Endothelial cell of umbilical vein (primary cell): ENCODE measurements around the gene BLOC1S4. TPM values are rescaled to one million over a fixed set of nuclear protein-coding genes. Genes with fewer than 3 reads are reported as not detected.

Experiments used
- BruUV-seq: library from RNA; stranded (reverse); fragments of 400-500 nt; replicated peaks from 2 replicates; lab custom pipeline; 2021; lab: Mats Ljungman, UMichigan
- CTCF ChIA-PET: fragments of 300-600, 350-600 bp; sonication (Branson Sonifier 250); formaldehyde crosslinking; loops from one replicate; lab custom pipeline; 2021; ENCODE audit warnings: antibody characterized with exemption, inconsistent platforms; lab: Charles Lee
- POLR2A ChIA-PET: fragments of 300-600, 350-600 bp; sonication (Branson Sonifier 250); formaldehyde crosslinking; loops from one replicate; lab custom pipeline; 2021; ENCODE audit warnings: antibody characterized with exemption, inconsistent platforms; lab: Charles Lee
- DNase-seq: peaks from one replicate; pipeline ENCODE4 v3.0.0-alpha.2; 2011; ENCODE audit warnings: low read depth, low spot score
- FAIRE-seq: peaks from 2 replicates; lab custom pipeline; 2011; peaks lifted over from hg19 to GRCh38; lab: Jason Lieb, UNC
- H2AFZ ChIP-seq: 2 replicates; pipeline ENCODE4 v1.6.0; 2012; ENCODE audit warnings: low read depth, low read length, control low read depth, inconsistent platforms
- H3K27ac ChIP-seq: 2 replicates; pipeline ENCODE4 v1.5.1; 2011; ENCODE audit warnings: low read depth, mild to moderate bottlenecking, control low read depth, low read length, moderate library complexity; ENCODE audit not compliant: insufficient read depth
- H3K27me3 ChIP-seq, 2 experiments: 2 replicates each; pipeline versions ENCODE4 v1.6.0 to v1.6.1; 2011; ENCODE audit warnings: low read length in 2 of 2, mixed read lengths in 1 of 2; ENCODE audit not compliant: control insufficient read depth in 2 of 2, insufficient read depth in 2 of 2
- H3K36me3 ChIP-seq, 2 experiments: 2 replicates in 1 of 2; 3 replicates in 1 of 2; pipeline ENCODE4 v1.5.1; 2011; ENCODE audit warnings: low read length in 2 of 2, mild to moderate bottlenecking in 1 of 2, moderate library complexity in 1 of 2; ENCODE audit not compliant: control insufficient read depth in 2 of 2, insufficient read depth in 2 of 2; ENCODE audit errors: extremely low read depth in 1 of 2
- H3K4me1 ChIP-seq: 3 replicates; pipeline ENCODE4 v1.5.1; 2011; ENCODE audit warnings: mild to moderate bottlenecking, low read length; ENCODE audit not compliant: control insufficient read depth, insufficient read depth; ENCODE audit errors: extremely low read depth
- H3K4me2 ChIP-seq: 2 replicates; pipeline ENCODE4 v1.6.1; 2011; ENCODE audit warnings: low read length, control low read depth, mixed read lengths; ENCODE audit not compliant: insufficient read depth
- H3K4me3 ChIP-seq, 3 experiments: fragments of 200-600 bp in 1 of 3; sonication (generic), shearing (Covaris generic) in 1 of 3; replicated peaks in 1 of 3; 2 replicates each; pipeline ENCODE4 v1.5.1; 2011 to 2016; ENCODE audit warnings: control low read depth in 3 of 3, low read length in 3 of 3, mild to moderate bottlenecking in 2 of 3, inconsistent platforms in 1 of 3, low read depth in 1 of 3, moderate library complexity in 1 of 3; ENCODE audit not compliant: insufficient read depth in 1 of 3
- H3K79me2 ChIP-seq: 2 replicates; pipeline ENCODE4 v1.6.0; 2012; ENCODE audit warnings: low read length, inconsistent platforms; ENCODE audit not compliant: control insufficient read depth, insufficient read depth
- H3K9ac ChIP-seq: replicated peaks from 2 replicates; pipeline ENCODE3; 2011; ENCODE audit warnings: low read length, control low read depth; ENCODE audit not compliant: insufficient read depth; ENCODE audit errors: extremely low read depth
- H3K9me1 ChIP-seq: replicated peaks from 3 replicates; pipeline ENCODE4 v1.6.0; 2011; ENCODE audit warnings: mild to moderate bottlenecking, low read length; ENCODE audit not compliant: control insufficient read depth, insufficient read depth; ENCODE audit errors: extremely low read depth
- H3K9me3 ChIP-seq: replicated peaks from 2 replicates; pipeline ENCODE4 v1.5.1; 2012; ENCODE audit warnings: low read length, inconsistent platforms; ENCODE audit not compliant: control insufficient read depth, insufficient read depth
- H4K20me1 ChIP-seq: replicated peaks from 2 replicates; pipeline ENCODE3; 2011; ENCODE audit warnings: mild to moderate bottlenecking, low read length; ENCODE audit not compliant: control insufficient read depth, insufficient read depth; ENCODE audit errors: extremely low read depth
- EZH2 ChIP-seq: IDR thresholded peaks from 2 replicates; pipeline ENCODE4 v1.6.1; 2012; ENCODE audit warnings: borderline replicate concordance, low read depth, mild to moderate bottlenecking, moderate library complexity, low read length, inconsistent platforms; ENCODE audit not compliant: severe bottlenecking
- FOS ChIP-seq: IDR thresholded peaks from 2 replicates; pipeline ENCODE4 v1.6.1; 2011; ENCODE audit warnings: mild to moderate bottlenecking, low read length, moderate library complexity, borderline replicate concordance; ENCODE audit not compliant: insufficient read depth
- GATA2 ChIP-seq: IDR thresholded peaks from 2 replicates; pipeline ENCODE4 v1.7.0; 2011; ENCODE audit warnings: low read depth, mild to moderate bottlenecking, moderate library complexity, mixed read lengths, low read length; ENCODE audit not compliant: insufficient read length, insufficient read depth
- JUN ChIP-seq: IDR thresholded peaks from 2 replicates; pipeline ENCODE4 v1.6.1; 2011; ENCODE audit warnings: borderline replicate concordance, low read depth; ENCODE audit not compliant: insufficient read length, insufficient read depth
- MAX ChIP-seq: IDR thresholded peaks from 2 replicates; pipeline ENCODE4 v1.6.1; 2011; ENCODE audit not compliant: insufficient read depth, insufficient read length
- MYC ChIP-seq: IDR thresholded peaks from one replicate; pipeline ENCODE4 v1.6.1; 2011; ENCODE audit warnings: mild to moderate bottlenecking, low read depth, low read length
- POLR2A ChIP-seq: IDR thresholded peaks from 2 replicates; pipeline ENCODE4 v1.6.1; 2012; ENCODE audit warnings: low read depth, mild to moderate bottlenecking, control low read depth, low read length
- POLR2AphosphoS5 ChIP-seq: IDR thresholded peaks from 2 replicates; pipeline ENCODE4 v1.6.1; 2012; ENCODE audit warnings: low read depth, mild to moderate bottlenecking, control low read depth, low read length, moderate library complexity; ENCODE audit not compliant: insufficient read depth
- dilution Hi-C: fragments of 300-500 bp; cut with MboI; formaldehyde crosslinking; loops from one replicate; pipeline ENCODE4 v1.15.0; 2019; ENCODE audit warnings: low sequenced_read_pairs; ENCODE audit not compliant: extremely low pct_ligation_motif_present
- intact Hi-C: fragments of 100-400 bp; cut with micrococcal nuclease; formaldehyde crosslinking; loops from one replicate; pipeline ENCODE4 v1.10.0; 2022
- polyA plus RNA-seq, 4 experiments: library from polyadenylated mRNA; depleted of rRNA in 3 of 4; stranded (reverse) in 3 of 4; unstranded in 1 of 4; fragments of >200 nt; gene quantifications; 2 replicates each; pipeline versions ENCODE4 v1.2.1 to v1.2.3, GENCODE V29; 2011 to 2012; ENCODE audit warnings: missing spikeins in 1 of 4
- total RNA-seq: library from RNA; stranded (reverse); gene quantifications from 2 replicates; pipeline ENCODE4 v1.2.3, GENCODE V29; 2021
- TF ChIP-seq, protein P1 (sequence below), 2 donors: IDR thresholded peaks; 1 replicate in 1 of 2; 2 replicates in 1 of 2; pipeline ENCODE4 v1.5.1; 2011; ENCODE audit warnings: low read length in 2 of 2, mild to moderate bottlenecking in 2 of 2, moderate library complexity in 2 of 2, control low read depth in 1 of 2, inconsistent platforms in 1 of 2, low read depth in 1 of 2; ENCODE audit not compliant: insufficient read depth in 1 of 2; ENCODE audit errors: extremely low read depth in 1 of 2

The BLOC1S4 gene
- total and polyA plus RNA-seq, 2 donors (not counting 3 experiments of a cell fraction or from before 2014, with no cell fraction given) = 12.7 to 16.9 TPM

DNA sequence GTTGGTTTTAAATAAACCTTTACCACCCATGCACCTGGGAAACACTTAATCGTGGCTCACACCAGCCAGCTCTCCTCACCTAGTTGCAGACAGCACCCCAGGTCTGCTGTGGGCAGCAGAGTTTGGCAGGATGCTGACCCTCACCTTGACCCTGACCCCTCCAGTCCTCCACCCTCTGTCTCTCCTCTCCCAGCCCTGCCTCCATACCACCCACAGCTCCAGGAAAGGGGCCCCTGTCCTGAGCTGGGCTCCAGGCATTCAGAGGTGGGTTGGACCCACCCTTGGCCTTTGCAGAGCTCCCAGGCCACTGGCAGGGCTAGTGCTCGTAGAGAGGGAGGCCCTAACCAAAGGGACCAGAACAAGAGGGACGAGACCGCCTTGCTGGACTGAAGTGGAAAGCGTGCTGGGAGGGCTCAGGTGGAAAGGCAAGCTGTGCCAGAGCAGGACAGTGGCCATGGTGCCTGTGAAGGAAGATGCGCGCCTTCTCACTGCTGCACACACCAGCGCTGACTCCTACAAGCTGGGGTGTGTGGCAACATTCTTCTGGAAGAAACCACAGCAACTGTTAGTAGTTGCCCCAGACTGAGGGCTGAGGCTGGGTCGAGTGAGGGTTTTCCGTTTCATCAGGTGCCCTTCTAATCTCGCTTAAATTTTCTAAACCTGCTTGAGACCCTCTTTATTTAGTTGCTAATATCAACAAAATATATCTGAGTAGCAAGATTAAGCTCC, 32.9 kb upstream of the BLOC1S4 start:
- Histone ChIP-seq H3K9me1 (no peaks in the 10 kb centered on the region), H3K27me3 (no peaks in the 10 kb centered on the region), H3K36me3 (no peaks in the 10 kb centered on the region), H3K9me3 (no peaks in the 10 kb centered on the region), H3K4me3 (no peak overlapping the region), H3K27ac (no peak overlapping the region), H3K9ac (no peak overlapping the region), H3K79me2 (no peaks in the 10 kb centered on the region), H2AFZ (no peak overlapping the region), H3K4me1 (no peaks in the 10 kb centered on the region), H3K4me2 (no peak overlapping the region), H4K20me1 (no peaks in the 10 kb centered on the region)
- CTCF ChIA-PET = interaction anchor here (1.2 kb wide), 1 partner anchor 8 kb away, joined by 6 read pairs; no protein-coding TSS in a partner anchor
- no peak for FAIRE-seq
- intact Hi-C loops (no loop called here), dilution Hi-C loops (no loop called here)
- POLR2A ChIA-PET = interaction anchor here (0.6 kb wide), 1 partner anchor 15 kb away, joined by 3 read pairs; no protein-coding TSS in a partner anchor
- BruUV-seq = no TSS peak
- TF ChIP-seq MYC (no peak), POLR2AphosphoS5 (no peak), JUN (no peak), EZH2 (no peak), MAX (no peak), GATA2 (no peak), FOS (no peak), POLR2A (no peak)
- TF ChIP-seq, protein P1, sequence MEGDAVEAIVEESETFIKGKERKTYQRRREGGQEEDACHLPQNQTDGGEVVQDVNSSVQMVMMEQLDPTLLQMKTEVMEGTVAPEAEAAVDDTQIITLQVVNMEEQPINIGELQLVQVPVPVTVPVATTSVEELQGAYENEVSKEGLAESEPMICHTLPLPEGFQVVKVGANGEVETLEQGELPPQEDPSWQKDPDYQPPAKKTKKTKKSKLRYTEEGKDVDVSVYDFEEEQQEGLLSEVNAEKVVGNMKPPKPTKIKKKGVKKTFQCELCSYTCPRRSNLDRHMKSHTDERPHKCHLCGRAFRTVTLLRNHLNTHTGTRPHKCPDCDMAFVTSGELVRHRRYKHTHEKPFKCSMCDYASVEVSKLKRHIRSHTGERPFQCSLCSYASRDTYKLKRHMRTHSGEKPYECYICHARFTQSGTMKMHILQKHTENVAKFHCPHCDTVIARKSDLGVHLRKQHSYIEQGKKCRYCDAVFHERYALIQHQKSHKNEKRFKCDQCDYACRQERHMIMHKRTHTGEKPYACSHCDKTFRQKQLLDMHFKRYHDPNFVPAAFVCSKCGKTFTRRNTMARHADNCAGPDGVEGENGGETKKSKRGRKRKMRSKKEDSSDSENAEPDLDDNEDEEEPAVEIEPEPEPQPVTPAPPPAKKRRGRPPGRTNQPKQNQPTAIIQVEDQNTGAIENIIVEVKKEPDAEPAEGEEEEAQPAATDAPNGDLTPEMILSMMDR (IDR thresholded peaks at IDR 0.05; ENCODE audit: extremely low read depth in 1 of 2, insufficient read depth in 1 of 2, low read depth in 1 of 2, low read length in 2 of 2) = no peak
- no peak for DNase-seq
